AG09319 (cell line): ENCODE measurements around the gene KCNMB2.

Source experiments
- DNase-seq: peaks from one replicate; pipeline ENCODE4 v3.0.0-alpha.2; 2010; ENCODE audit warnings: low read depth; ENCODE audit errors: extremely low read depth
- TF ChIP-seq, protein P1 (sequence below): IDR thresholded peaks from 2 replicates; pipeline ENCODE4 v1.5.1; 2011; ENCODE audit warnings: low read depth, mild to moderate bottlenecking, inconsistent platforms, low read length, moderate library complexity

KCNMB2 gene

DNA sequence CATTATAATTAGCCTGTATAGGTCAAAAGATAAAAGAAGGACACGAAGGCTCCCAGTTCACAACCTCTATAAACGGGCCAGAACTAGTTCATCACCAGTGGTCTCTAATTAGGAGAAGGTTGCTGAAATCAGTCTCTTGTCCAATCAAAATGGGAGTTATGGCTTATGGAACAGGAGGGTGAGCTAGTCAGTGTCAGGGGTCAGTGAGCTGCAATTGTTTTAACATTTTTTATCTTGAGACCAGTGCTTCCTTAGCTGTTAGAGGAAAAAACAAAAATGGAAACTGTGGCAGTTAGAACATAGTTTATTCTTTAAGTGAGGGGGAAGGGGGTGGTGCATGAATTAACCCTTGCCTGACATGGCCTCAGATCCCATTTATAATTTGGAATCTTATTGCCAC lies 141.7 kb downstream of the KCNMB2 start:
- no peak for DNase-seq
- TF ChIP-seq, protein P1, sequence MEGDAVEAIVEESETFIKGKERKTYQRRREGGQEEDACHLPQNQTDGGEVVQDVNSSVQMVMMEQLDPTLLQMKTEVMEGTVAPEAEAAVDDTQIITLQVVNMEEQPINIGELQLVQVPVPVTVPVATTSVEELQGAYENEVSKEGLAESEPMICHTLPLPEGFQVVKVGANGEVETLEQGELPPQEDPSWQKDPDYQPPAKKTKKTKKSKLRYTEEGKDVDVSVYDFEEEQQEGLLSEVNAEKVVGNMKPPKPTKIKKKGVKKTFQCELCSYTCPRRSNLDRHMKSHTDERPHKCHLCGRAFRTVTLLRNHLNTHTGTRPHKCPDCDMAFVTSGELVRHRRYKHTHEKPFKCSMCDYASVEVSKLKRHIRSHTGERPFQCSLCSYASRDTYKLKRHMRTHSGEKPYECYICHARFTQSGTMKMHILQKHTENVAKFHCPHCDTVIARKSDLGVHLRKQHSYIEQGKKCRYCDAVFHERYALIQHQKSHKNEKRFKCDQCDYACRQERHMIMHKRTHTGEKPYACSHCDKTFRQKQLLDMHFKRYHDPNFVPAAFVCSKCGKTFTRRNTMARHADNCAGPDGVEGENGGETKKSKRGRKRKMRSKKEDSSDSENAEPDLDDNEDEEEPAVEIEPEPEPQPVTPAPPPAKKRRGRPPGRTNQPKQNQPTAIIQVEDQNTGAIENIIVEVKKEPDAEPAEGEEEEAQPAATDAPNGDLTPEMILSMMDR: no peak

- TF ChIP-seq, protein P1: no peak
- DNase-seq: no peak
Observed at GRCh38 chr3:178680037-178680436, 143.8 kb downstream of the KCNMB2 start.

GRCh38 chr3:178680489-178680888 lies 144.3 kb downstream of the KCNMB2 start:
- no peak for DNase-seq
- TF ChIP-seq, protein P1: no peak

DNA sequence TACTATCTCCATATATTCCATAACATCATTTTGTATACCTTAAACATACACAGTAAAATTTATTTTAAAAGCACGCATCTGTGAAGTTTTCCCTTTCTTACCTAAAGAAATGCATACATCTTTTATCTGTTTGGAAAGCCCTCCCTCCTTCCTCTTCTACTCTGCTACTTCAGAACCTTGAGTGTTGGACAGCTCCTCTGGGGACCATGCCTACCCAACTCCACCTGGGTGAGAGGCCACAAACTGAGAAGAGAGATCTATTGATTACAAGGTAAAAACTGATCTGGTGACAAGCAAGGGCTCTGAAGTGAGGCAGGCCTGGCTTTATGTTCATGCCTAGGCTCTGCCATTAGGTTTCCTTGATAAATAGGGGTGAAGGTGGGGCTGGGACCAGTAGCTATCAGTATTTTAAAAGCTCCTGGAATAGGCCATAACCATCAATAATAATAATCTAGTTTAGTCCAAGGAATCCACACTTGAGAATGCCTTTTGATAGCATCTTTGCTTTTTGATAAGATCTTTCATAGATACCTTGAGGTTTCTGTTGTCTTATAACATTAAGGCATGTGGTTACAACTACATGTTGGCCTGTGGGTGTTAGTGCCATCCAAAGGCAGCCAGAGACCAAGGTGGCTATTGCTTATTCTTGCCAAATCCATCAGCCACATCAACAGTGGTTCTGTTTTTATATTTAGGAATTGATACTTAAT lies 148.8 kb downstream of the KCNMB2 start:
- no peak for DNase-seq

GRCh38 chr3:178685591-178685906 lies 149.3 kb downstream of the KCNMB2 start:
- TF ChIP-seq, protein P1: no peak
- DNase-seq: no peak

More for the DNA sequence above, 148.8 kb downstream of the KCNMB2 start:
- TF ChIP-seq, protein P1: no peak

- TF ChIP-seq, protein P1: no peak
- DNase-seq: no peak
Observed at GRCh38 chr3:178686826-178687225, 150.6 kb downstream of the KCNMB2 start.

GRCh38 chr3:178690571-178690970 lies 154.3 kb downstream of the KCNMB2 start:
- TF ChIP-seq, protein P1: no peak
- DNase-seq: no peak
